HG03280 (cell line): ENCODE results near the gene SOX9.
"Not testable (repeated sequence)": the region's sequence is repeated elsewhere in the genome, so short reads cannot be mapped to it uniquely, and the experiment has no call there.

Experiments used
- ATAC-seq: cut with Tn5 transposase; IDR thresholded peaks from one replicate; pipeline ENCODE4 v1.9.1; 2021; ENCODE audit warnings: mild to moderate bottlenecking, moderate library complexity; ENCODE audit not compliant: unreplicated experiment

The SOX9 gene

DNA sequence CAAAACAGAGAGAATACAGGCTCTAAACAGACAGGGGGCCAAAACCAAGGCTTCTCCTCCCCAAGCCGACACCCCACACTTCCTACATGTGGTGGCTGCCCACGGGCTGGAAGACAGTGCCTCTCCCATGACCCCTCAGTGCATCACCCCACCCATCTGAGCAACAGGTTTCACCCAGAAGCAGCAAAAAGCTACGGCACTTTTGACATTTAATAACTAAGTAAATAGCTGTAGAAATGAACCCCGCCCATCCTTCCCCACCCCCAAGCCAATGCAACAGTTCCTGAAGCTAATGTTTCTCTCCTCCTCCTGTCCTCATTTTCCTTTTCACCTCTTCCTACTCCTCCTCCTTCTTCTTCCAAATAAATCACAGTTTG is 9.9 kb upstream of the SOX9 start:
- ATAC-seq: no peak

DNA sequence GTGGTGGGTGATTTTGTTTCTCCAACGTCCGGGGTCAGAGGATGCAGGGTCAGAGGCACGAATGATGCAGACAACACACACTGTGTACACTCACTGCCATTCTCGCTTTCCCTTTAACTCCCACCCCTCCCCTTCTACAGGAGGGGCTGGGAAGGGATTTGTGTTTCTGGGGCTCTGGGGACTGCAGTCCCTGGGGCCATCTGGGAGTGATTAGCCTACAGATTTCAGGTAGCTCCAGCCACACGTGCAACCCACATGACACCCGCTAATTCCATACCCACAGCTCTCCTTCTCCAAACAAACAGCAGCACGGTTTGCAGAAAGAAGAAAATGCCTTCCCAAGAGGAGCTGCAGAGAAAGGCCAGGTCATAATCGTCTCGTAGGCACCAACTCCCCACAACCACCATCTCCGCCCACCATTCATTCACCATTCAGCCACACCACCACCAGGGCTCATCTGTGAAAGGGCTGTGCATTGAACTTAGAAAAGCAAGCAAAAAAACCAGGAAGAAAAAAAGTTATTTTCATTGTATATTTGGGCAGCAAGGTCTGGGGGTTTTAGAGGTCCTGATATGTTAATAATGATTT is 9.4 kb upstream of the SOX9 start:
- ATAC-seq: no peak

DNA sequence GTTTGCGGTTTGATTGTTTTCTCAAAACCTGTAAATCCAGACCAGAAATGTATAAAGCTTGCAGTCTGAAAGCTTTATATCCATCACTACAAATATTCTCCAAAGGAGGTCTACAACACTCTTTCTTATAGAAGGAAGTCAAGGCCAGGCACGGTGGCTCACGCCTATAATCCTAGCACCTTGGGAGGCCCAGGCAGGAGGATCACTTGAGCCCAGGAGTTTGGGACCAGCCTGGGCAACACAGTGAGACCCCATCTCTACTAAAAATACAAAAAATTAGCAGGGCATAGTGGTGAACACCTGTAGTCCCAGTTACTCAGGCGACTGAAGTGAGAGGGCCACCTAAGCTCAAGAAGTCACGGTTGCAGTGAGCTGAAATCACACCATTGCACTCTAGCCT is 8.9 kb upstream of the SOX9 start:
- ATAC-seq: not testable (repeated sequence)

DNA sequence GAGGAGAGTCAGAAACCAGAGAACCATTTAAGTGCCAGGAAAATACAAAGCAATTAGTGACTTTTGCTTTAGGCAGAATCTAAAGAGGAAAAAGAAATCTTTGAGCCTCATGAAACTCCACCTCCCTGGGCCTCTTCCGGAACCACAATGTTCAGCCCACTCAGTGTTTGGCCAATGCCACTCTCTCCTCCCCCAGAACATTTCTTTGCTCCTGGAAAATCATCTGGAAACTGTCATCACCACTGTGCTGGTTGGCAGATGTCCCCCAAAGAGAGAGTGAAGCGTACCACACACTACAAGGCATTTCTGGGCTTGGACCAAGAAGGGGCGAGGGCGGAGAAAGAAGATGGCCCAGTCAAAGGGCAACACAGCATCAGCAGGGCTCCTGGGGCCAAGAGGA is 7.1 kb upstream of the SOX9 start:
- no peak for ATAC-seq

DNA sequence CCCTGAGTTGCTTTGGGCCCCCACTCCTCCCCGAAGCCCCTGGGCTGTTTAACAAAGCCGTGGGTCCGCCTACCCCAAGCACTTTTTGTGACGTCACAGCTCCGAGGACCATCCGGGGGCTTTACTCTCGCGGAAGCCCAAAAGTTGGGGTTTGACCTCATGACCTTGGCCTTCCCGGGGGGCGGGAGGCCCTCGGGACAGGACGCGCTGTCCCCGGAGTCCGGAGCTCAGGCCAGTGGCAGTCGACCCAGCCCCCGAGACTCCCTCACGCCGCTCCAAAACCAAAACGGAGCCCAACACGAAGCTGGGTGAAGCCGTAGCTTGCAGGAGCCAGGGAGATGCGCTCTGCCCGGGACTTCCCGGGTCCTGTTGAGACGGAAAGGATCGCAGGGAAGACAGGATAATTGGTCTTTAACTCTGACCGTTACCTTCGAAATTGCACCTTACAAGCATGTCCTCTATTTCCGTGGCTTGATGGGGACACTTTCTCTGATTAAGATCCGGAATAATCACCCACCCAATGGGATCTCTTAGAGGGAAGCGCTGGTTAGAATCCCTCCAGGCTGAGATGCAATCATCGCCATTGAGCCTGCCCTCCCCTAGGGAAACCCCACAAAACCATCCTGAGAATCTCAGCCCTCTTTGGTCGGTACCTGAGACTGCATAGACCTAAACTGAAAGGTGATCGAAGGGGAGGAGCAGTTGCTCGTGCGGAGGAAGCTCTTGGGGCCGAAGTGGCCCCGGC is 4.9 kb upstream of the SOX9 start:
- ATAC-seq: no peak

DNA sequence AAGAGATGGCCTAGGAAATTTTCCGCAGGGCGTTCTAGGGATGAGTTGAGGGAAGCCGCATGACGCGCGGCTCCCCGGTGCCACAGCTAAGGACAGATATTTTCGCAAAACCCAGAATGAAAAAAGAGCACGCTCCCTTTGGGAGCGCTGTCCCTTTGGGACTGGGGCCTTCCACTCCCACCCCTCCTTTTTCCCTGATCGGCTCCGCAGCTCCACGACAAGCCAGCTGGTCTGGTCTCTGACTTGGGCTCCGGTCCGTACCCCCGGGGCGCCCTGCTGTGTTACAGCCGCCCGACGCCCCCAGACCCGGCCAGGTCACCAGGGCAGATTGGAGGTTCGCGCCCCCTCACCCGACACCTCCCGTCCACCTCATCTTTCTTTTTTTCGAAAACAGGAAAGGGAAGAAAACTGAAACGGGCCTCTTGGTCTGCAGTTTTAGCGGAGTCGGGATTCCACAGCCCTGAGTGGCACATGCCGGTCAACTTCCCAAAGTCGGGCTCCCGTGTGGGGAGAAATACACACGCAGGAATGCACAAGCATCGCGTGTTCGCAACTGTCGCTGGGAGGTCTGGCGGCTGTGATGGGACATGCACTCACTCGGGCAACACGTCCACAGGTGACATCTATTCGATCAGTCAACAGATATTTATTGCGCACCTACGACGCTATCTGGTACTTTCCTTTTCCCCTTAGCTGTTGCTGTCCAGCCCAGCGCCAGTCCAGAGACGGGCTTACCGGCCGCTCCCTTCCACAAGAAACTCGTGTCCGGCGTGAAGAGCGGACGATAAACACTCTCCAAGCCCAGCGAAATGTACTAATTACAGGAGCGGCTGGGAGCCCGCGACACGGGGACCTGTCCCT is 3.9 kb upstream of the SOX9 start:
- no peak for ATAC-seq

DNA sequence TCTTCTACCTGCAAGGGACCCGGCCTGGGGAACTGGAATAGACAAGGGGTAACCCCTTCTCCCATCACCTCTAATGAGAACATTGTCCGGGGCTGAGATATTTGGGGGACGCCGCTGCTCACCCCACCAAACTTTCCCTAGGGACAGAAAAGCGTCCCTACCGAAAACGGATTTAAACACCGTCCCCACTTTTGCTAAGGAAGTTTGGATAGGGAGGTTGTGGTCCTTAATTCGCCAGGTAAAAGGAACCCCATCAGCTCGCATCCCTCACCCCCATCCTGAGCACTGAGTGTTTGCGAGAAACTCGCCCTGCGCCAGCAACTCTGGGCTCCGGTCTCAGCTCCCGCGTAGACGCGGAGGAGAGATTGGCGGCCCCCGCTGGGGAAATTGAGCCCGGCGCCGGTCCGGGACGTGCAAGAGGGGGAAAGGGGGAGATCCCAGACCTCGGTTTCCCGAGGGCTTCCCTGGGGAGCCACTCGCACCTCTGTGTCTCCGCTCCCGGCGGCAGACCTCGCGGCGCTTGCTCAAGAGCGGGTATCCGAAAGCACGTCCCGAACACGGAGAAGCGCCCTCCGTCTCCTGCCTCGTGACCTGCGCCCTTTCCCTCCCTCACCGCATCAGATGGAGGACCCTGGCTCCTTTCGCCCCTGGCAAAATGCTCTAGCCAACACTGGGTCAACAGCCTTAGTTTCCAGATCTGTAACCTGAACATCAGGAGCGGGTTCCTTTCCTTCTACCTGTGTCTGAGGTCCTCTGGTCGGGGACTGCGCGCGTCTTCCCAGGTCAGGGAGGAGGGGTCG is 3.1 kb upstream of the SOX9 start:
- no peak for ATAC-seq

DNA sequence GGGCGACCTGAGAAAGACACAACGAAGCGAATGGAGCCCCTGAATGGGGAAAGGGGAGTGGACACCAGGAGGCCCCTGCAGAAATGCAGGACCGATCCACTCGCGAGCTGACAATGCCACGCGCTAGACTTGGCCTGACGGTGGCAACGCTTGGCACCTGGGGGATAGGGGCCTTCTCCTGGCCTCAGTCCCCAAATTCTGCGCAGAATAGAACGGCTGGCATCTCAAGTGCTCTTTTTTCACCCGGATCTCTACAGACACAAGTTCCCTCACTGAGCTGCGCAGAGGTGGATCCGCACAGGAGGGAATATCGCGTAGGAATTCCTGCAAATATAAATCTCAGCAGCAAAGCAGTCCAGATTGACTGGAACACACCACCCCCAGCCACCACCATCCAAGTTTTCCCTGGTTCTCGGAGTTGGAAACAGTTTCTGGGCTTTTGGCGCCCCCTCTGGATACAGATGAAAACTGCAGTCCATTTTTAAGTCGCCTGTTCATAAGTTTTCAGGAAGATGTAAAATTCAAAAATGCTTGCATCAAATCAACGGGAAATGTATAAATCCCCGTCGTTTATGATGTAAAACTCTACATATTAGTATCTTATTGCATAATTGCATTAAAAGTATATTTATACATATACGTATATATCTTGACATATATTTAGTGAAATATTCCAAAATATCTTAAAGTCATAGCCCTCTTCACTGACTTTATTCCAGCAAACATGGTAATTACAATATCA is 2.3 kb upstream of the SOX9 start:
- no peak for ATAC-seq

DNA sequence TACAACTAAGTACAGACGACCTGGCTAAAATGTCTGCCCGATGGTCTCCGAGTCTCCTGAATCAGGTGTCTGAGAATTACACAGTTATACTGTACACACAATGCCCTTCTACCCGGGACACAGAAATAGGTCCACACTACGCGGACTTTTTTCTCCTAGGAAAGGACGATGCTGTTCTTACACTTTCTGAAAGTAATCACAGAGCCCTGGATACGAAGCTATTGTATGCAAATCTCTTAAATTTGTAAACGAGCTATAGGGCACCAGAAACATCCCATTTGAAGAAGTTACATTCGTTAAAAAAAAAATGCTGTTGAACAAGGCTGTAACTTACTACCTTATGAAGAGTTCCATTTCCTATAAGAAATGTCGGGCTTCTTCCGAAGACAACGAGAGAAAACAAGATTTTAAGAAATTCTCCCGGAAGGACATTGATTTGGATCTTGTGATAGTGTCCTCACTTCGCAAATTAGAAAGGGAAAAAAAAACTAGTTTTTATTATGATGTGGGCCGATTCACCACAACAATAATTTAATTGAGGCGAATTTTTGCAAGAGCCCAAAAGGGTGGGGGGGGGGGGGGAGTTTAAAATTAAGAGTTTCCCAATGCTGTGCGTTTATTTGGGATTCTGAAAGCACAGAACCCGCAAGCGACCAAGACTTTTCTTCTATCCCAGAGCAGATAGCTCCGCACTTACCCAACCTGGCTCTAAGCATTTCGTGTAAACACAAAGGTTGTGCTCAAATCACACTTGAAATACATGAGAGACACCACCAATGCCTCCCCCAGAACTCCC is 1.5 kb upstream of the SOX9 start:
- ATAC-seq: no peak

DNA sequence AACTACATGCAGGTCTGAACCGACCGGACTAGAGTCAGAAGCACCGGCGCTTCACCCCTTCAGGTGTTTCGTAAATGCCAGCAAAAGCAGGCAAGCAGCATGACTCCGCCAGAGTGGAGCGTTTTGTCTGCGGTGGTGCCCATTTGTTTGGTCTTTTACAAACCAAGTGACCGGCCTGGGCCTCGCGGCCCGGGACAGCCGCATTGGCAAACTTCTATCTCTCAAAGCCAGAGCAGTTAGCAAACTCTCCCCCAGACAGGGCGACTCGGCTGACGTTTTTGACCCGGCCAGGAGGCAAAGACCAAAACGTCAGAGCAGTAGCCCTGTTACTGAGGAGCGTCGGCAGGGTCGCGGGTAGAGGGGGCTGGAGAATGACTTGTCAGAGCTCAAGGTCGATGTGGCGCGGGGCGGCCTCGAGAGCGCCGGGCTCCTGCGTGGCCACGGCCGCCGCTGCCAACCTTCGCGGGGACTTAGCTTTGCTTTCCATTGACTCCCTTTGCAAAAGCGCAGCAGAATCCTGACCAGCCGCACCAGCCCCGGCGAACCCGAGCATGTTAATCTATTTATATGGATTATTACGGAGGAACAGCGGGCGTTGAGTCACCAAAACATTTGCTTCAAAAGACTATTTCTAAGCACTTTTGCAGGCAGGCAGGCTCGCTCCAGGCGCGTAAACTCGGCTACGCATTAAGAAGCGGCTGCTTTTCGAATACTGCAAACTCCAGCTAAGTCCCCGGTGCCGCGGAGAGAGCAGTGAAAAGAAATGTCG is 763 bp upstream of the SOX9 start:
- ATAC-seq: no peak

DNA sequence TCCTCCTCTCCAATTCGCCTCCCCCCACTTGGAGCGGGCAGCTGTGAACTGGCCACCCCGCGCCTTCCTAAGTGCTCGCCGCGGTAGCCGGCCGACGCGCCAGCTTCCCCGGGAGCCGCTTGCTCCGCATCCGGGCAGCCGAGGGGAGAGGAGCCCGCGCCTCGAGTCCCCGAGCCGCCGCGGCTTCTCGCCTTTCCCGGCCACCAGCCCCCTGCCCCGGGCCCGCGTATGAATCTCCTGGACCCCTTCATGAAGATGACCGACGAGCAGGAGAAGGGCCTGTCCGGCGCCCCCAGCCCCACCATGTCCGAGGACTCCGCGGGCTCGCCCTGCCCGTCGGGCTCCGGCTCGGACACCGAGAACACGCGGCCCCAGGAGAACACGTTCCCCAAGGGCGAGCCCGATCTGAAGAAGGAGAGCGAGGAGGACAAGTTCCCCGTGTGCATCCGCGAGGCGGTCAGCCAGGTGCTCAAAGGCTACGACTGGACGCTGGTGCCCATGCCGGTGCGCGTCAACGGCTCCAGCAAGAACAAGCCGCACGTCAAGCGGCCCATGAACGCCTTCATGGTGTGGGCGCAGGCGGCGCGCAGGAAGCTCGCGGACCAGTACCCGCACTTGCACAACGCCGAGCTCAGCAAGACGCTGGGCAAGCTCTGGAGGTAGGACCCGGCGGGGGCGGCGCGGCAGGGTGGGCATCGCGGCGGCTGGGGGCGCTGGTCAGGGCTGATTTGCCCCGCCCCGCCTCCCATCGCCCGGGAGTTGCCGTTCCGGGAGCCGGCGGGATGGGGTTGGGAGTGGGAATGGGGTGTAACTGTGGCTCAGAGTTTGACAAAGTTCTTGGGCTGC is 567 bp downstream of the SOX9 start:
- ATAC-seq: peak; percentile 13

DNA sequence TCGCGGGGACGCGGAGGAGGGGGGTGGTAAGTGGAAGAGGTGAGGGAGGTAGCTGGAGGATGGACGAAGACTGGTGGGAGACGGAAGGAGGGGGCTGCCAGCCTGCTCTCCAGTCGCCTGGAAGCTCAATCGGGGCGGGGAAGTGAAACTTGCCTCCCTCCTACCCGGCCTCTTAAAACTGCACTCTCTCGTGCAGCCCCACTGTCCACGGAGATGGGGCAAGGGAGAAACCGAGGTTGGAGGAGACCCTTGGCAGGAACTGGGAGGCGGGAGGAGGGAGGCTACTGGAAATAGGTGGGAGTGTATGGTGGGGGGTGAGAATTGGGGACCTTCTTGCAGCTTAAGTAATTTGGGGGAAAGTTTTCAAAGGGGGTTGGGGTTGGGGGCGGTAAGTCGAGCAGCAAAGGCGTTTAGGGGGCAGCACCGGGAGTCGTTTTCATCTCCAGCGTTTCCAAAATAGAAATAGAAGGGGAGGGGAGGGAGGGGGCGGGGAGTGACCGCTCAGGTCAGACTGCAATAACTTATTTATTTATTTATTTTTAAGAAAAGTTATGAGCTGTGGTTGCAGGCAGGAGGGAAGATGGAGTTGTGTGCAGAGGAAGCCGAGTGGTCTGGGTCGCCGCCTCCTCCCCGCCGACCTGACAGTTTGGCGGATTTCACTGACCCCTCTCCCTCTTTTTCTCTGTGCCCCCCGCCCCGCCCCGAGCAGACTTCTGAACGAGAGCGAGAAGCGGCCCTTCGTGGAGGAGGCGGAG is 1.4 kb downstream of the SOX9 start:
- ATAC-seq: no peak

DNA sequence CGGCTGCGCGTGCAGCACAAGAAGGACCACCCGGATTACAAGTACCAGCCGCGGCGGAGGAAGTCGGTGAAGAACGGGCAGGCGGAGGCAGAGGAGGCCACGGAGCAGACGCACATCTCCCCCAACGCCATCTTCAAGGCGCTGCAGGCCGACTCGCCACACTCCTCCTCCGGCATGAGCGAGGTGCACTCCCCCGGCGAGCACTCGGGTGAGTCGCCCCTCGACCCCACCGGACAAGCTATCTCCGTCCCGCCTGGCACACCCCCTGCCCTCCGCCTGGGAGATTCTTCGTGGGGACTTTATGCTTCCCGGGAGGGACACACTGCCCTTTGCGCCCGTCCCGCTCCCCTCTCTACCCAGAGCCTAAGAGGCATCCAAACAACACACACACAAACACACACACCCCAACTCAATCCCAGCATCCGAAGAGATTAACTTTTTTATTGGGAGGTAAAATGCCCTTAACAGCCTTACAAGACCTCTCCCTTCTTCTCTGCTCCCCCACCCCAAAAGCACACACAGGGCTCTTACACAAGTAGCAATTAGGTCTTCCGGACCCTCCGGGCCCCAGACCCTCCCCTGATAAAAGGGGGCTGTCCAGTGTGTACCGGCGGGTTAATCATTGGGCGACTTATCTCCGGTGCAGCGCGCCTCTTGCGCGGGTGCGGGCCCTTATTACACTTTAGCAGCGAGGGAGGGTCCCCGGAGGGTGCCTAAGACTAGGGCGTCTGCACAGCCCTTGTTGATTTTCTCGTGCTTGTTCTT is 2.1 kb downstream of the SOX9 start:
- no peak for ATAC-seq

DNA sequence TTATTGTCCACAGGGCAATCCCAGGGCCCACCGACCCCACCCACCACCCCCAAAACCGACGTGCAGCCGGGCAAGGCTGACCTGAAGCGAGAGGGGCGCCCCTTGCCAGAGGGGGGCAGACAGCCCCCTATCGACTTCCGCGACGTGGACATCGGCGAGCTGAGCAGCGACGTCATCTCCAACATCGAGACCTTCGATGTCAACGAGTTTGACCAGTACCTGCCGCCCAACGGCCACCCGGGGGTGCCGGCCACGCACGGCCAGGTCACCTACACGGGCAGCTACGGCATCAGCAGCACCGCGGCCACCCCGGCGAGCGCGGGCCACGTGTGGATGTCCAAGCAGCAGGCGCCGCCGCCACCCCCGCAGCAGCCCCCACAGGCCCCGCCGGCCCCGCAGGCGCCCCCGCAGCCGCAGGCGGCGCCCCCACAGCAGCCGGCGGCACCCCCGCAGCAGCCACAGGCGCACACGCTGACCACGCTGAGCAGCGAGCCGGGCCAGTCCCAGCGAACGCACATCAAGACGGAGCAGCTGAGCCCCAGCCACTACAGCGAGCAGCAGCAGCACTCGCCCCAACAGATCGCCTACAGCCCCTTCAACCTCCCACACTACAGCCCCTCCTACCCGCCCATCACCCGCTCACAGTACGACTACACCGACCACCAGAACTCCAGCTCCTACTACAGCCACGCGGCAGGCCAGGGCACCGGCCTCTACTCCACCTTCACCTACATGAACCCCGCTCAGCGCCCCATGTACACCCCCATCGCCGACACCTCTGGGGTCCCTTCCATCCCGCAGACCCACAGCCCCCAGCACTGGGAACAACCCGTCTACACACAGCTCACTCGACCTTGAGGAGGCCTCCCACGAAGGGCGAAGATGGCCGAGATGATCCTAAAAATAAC is 3.0 kb downstream of the SOX9 start:
- ATAC-seq: no peak

DNA sequence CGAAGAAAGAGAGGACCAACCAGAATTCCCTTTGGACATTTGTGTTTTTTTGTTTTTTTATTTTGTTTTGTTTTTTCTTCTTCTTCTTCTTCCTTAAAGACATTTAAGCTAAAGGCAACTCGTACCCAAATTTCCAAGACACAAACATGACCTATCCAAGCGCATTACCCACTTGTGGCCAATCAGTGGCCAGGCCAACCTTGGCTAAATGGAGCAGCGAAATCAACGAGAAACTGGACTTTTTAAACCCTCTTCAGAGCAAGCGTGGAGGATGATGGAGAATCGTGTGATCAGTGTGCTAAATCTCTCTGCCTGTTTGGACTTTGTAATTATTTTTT is 3.6 kb downstream of the SOX9 start:
- no peak for ATAC-seq

DNA sequence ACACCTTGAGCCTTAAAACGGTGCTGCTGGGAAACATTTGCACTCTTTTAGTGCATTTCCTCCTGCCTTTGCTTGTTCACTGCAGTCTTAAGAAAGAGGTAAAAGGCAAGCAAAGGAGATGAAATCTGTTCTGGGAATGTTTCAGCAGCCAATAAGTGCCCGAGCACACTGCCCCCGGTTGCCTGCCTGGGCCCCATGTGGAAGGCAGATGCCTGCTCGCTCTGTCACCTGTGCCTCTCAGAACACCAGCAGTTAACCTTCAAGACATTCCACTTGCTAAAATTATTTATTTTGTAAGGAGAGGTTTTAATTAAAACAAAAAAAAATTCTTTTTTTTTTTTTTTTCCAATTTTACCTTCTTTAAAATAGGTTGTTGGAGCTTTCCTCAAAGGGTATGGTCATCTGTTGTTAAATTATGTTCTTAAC is 4.4 kb downstream of the SOX9 start:
- no peak for ATAC-seq
